WTC11 (cell line): ENCODE results near the gene ASTN2. TPM values are rescaled to one million over a fixed set of nuclear protein-coding genes. Genes with fewer than 3 reads are reported as not detected.

Experiments used
- ATAC-seq: fragments of 200-7000 bp; cut with Tn5 transposase; 2 replicates; pipeline ENCODE4 v1.10.0; 2021; ENCODE audit warnings: mild to moderate bottlenecking, moderate library complexity
- CTCF ChIA-PET: fragments of 300-600 bp; sonication (Branson Sonifier 250); formaldehyde crosslinking; loops from one replicate; lab custom pipeline; 2021; ENCODE audit warnings: antibody characterized with exemption; lab: Charles Lee
- POLR2A ChIA-PET: fragments of 350-600 bp; sonication (Branson Sonifier 250); formaldehyde crosslinking; loops from one replicate; lab custom pipeline; 2021; ENCODE audit warnings: antibody characterized with exemption; lab: Charles Lee
- DNase-seq: peaks from one replicate; pipeline ENCODE4 v3.0.0; 2021; ENCODE audit warnings: low spot score
- H3K27ac Mint-ChIP-seq: 2 replicates; pipeline ENCODE4 v1.8.0; 2021; ENCODE audit warnings: mixed read lengths
- H3K27me3 Mint-ChIP-seq: 2 replicates; pipeline ENCODE4 v1.8.0; 2021; ENCODE audit warnings: low read depth, mild to moderate bottlenecking, moderate library complexity, mixed read lengths
- H3K36me3 Mint-ChIP-seq: 2 replicates; pipeline ENCODE4 v1.8.0; 2021; ENCODE audit warnings: mixed read lengths
- H3K4me1 Mint-ChIP-seq: 2 replicates; pipeline ENCODE4 v1.8.0; 2022; ENCODE audit warnings: mixed read lengths
- H3K4me3 Mint-ChIP-seq: 2 replicates; pipeline ENCODE4 v1.8.0; 2021; ENCODE audit warnings: mild to moderate bottlenecking, moderate library complexity, mixed read lengths
- H3K9me3 Mint-ChIP-seq: 2 replicates; pipeline ENCODE4 v1.8.0; 2021; ENCODE audit warnings: mixed read lengths
- ATF1 ChIP-seq: sonication (generic); formaldehyde crosslinking; IDR thresholded peaks from 2 replicates; pipeline ENCODE4 v1.8.1; 2023; ENCODE audit warnings: mild to moderate bottlenecking, moderate library complexity, missing genetic modification reagents
- CBFB ChIP-seq: sonication (generic); formaldehyde crosslinking; IDR thresholded peaks from 2 replicates; pipeline ENCODE4 v1.8.1; 2022; ENCODE audit warnings: mild to moderate bottlenecking, low read depth, missing genetic modification reagents
- CREB1 ChIP-seq: sonication (generic); formaldehyde crosslinking; IDR thresholded peaks from 2 replicates; pipeline ENCODE4 v1.8.0; 2023; ENCODE audit warnings: mild to moderate bottlenecking, missing genetic modification reagents
- CREM ChIP-seq: sonication (generic); formaldehyde crosslinking; IDR thresholded peaks from 2 replicates; pipeline ENCODE4 v1.8.1; 2022; ENCODE audit warnings: mild to moderate bottlenecking, missing genetic modification reagents, moderate library complexity
- NFE2L1 ChIP-seq: sonication (generic); formaldehyde crosslinking; IDR thresholded peaks from 2 replicates; pipeline ENCODE4 v1.8.1; 2023; ENCODE audit warnings: missing genetic modification reagents
- TEAD4 ChIP-seq: sonication (generic); formaldehyde crosslinking; IDR thresholded peaks from 2 replicates; pipeline ENCODE4 v1.8.0; 2022; ENCODE audit warnings: mild to moderate bottlenecking, missing genetic modification reagents
- ZNF121 ChIP-seq: sonication (generic); formaldehyde crosslinking; IDR thresholded peaks from 2 replicates; pipeline ENCODE4 v1.8.0; 2023; ENCODE audit warnings: missing genetic modification reagents
- ZNF671 ChIP-seq: fragments of 250-450 bp; sonication (Bioruptor Pico); IDR thresholded peaks from 2 replicates; pipeline ENCODE4 v1.8.0; 2021; ENCODE audit warnings: mild to moderate bottlenecking
- total RNA-seq: library from RNA; stranded (reverse); gene quantifications from 3 replicates; pipeline ENCODE4 v1.2.3, GENCODE V29; 2021
- TF ChIP-seq, protein P1 (sequence below): fragments of 200-600 bp; IDR thresholded peaks from 2 replicates; pipeline ENCODE4 v1.8.0; 2022; ENCODE audit warnings: antibody characterized with exemption
- TF ChIP-seq, protein P2 (sequence below): sonication (generic); formaldehyde crosslinking; IDR thresholded peaks from 2 replicates; pipeline ENCODE4 v1.8.1; 2022; ENCODE audit warnings: missing genetic modification reagents, borderline replicate concordance
- TF ChIP-seq, protein P3 (sequence below): fragments of 250-450 bp; sonication (Bioruptor Pico); IDR thresholded peaks from 2 replicates; pipeline ENCODE4 v1.9.0; 2021; ENCODE audit warnings: mild to moderate bottlenecking
- TF ChIP-seq, protein P4 (sequence below): sonication (generic); formaldehyde crosslinking; IDR thresholded peaks from 2 replicates; pipeline ENCODE4 v1.8.0; 2022; ENCODE audit warnings: mild to moderate bottlenecking, missing genetic modification reagents
- TF ChIP-seq, protein P5 (sequence below): sonication (generic); formaldehyde crosslinking; IDR thresholded peaks from 2 replicates; pipeline ENCODE4 v1.8.1; 2023; ENCODE audit warnings: mild to moderate bottlenecking, missing genetic modification reagents
- TF ChIP-seq, protein P6 (sequence below): sonication (generic); formaldehyde crosslinking; IDR thresholded peaks from 2 replicates; pipeline ENCODE4 v1.8.0; 2022; ENCODE audit warnings: mild to moderate bottlenecking, missing genetic modification reagents
- TF ChIP-seq, protein P7 (sequence below): fragments of 250-450 bp; sonication (Bioruptor Pico); IDR thresholded peaks from 2 replicates; pipeline ENCODE4 v1.9.0; 2021; ENCODE audit warnings: mild to moderate bottlenecking, borderline replicate concordance

ASTN2 gene
- total RNA-seq, 1 experiment from 2014 or later: 16.2 TPM

DNA sequence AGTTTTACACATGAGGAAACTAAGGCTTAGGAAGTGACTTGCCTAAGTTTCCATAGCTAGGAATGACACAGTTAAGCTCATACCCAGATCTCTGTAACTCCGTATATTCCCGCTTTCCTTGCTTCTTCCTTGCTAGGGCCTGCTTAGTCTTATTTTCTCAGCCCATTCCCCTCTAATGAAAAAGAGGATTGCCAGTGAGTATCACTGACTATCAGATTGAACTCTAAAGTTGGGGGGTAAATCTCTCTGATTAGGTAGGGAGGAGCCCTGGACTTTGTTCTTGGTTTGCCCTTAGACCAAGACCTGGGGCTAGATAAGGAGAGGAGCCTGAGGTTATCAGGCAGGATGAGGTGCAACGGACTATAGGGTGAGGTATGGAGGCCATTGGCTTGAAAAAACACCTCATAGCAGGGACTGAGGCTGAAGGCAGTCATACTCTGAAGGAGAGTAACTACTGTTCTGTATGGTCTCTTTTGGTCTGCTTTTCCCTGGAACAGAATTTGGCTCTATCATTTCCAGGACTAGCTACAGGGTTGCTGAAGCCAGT is 725.3 kb downstream of the ASTN2 start (continued):
- TF ChIP-seq, protein P1, sequence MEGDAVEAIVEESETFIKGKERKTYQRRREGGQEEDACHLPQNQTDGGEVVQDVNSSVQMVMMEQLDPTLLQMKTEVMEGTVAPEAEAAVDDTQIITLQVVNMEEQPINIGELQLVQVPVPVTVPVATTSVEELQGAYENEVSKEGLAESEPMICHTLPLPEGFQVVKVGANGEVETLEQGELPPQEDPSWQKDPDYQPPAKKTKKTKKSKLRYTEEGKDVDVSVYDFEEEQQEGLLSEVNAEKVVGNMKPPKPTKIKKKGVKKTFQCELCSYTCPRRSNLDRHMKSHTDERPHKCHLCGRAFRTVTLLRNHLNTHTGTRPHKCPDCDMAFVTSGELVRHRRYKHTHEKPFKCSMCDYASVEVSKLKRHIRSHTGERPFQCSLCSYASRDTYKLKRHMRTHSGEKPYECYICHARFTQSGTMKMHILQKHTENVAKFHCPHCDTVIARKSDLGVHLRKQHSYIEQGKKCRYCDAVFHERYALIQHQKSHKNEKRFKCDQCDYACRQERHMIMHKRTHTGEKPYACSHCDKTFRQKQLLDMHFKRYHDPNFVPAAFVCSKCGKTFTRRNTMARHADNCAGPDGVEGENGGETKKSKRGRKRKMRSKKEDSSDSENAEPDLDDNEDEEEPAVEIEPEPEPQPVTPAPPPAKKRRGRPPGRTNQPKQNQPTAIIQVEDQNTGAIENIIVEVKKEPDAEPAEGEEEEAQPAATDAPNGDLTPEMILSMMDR: no peak
- TF ChIP-seq NFE2L1 (CRISPR knock-in tag) (no peak), ZNF671 (CRISPR knock-in tag) (no peak), ATF1 (CRISPR knock-in tag) (no peak), TEAD4 (CRISPR knock-in tag) (no peak)
- TF ChIP-seq, protein P2, sequence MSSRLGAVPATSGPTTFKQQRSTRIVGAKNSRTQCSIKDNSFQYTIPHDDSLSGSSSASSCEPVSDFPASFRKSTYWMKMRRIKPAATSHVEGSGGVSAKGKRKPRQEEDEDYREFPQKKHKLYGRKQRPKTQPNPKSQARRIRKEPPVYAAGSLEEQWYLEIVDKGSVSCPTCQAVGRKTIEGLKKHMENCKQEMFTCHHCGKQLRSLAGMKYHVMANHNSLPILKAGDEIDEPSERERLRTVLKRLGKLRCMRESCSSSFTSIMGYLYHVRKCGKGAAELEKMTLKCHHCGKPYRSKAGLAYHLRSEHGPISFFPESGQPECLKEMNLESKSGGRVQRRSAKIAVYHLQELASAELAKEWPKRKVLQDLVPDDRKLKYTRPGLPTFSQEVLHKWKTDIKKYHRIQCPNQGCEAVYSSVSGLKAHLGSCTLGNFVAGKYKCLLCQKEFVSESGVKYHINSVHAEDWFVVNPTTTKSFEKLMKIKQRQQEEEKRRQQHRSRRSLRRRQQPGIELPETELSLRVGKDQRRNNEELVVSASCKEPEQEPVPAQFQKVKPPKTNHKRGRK (CRISPR knock-in tag): no peak
- TF ChIP-seq, protein P3, sequence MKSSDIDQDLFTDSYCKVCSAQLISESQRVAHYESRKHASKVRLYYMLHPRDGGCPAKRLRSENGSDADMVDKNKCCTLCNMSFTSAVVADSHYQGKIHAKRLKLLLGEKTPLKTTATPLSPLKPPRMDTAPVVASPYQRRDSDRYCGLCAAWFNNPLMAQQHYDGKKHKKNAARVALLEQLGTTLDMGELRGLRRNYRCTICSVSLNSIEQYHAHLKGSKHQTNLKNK (CRISPR knock-in tag): no peak
- TF ChIP-seq, protein P4, sequence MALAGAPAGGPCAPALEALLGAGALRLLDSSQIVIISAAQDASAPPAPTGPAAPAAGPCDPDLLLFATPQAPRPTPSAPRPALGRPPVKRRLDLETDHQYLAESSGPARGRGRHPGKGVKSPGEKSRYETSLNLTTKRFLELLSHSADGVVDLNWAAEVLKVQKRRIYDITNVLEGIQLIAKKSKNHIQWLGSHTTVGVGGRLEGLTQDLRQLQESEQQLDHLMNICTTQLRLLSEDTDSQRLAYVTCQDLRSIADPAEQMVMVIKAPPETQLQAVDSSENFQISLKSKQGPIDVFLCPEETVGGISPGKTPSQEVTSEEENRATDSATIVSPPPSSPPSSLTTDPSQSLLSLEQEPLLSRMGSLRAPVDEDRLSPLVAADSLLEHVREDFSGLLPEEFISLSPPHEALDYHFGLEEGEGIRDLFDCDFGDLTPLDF: no peak
- TF ChIP-seq, protein P5, sequence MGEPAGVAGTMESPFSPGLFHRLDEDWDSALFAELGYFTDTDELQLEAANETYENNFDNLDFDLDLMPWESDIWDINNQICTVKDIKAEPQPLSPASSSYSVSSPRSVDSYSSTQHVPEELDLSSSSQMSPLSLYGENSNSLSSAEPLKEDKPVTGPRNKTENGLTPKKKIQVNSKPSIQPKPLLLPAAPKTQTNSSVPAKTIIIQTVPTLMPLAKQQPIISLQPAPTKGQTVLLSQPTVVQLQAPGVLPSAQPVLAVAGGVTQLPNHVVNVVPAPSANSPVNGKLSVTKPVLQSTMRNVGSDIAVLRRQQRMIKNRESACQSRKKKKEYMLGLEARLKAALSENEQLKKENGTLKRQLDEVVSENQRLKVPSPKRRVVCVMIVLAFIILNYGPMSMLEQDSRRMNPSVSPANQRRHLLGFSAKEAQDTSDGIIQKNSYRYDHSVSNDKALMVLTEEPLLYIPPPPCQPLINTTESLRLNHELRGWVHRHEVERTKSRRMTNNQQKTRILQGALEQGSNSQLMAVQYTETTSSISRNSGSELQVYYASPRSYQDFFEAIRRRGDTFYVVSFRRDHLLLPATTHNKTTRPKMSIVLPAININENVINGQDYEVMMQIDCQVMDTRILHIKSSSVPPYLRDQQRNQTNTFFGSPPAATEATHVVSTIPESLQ: no peak

DNA sequence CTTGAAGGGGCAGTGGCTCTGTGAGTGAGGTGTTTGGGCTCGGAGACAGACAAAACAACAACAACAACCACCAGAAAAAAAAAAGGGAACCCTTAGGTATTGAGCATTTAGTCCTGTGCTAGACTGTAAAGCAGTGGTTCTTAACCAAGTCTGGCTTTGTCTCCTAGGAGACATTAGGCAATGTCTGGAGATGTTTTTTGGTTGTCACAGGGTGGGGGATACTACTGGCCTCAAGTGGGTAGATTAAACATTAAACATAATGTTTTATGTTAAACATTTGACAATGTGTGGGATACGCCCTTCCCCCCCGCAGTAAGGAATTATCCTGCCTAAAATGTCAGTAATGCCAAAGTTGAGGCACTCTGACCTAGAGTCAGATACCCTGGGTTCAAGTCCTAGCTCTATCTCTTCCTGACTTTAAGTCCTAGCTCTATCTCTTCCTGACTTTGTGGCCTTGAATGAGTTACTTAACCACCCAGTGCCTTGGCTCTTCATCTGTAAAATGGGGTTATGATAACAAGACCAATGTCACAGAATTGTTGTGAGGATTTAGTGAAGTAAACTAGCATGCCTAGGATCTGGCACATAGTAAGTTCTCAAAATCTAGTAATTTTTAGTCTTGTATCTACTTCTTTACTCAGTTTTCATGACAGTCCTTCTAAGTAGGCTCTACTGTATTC is 725.9 kb downstream of the ASTN2 start:
- POLR2A ChIA-PET: no interaction called here
- H3K27me3 Mint-ChIP-seq: peaks cover 12% of the 10 kb centered on the region
- CTCF ChIA-PET: no interaction called here
- H3K4me1 Mint-ChIP-seq: peaks cover 30% of the 10 kb centered on the region
- ATAC-seq (no peak), DNase-seq (no peak)
- H3K27ac Mint-ChIP-seq: no peak overlapping the region
- peak overlapping the region; percentile 87 for H3K4me3 Mint-ChIP-seq
- TF ChIP-seq ZNF121 (CRISPR knock-in tag) (no peak), CREM (CRISPR knock-in tag) (no peak)
- peaks cover 13% of the 10 kb centered on the region for H3K36me3 Mint-ChIP-seq
- H3K9me3 Mint-ChIP-seq: peaks cover 9% of the 10 kb centered on the region

DNA sequence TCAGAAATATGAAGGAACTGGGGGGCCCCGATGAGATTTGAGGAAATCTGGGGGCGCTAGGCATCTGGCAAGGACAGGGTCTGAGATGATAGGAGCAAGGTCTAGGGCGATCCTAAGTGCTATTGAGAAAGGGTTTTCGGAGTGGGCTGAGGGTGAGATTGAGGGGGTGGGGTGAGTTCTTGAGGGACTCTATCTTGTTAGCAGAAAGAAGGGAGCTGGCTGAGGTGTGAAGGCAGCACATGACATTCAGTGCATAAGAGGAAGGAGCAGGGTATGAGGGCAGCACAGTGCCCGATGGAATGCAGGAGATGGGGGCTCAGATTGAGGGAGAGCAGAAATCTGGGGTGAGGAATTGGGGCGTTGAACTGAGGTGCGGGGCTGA is 727.1 kb downstream of the ASTN2 start:
- CTCF ChIA-PET: interaction anchor here (2.1 kb wide), 1 partner anchor 11 kb away, joined by 7 read pairs; no protein-coding TSS in a partner anchor
- ATAC-seq: peak; percentile 12
- Mint-ChIP-seq H3K4me3 (peak overlapping the region; percentile 87), H3K27me3 (peaks cover 12% of the 10 kb centered on the region), H3K36me3 (peaks cover 17% of the 10 kb centered on the region), H3K27ac (no peak overlapping the region), H3K9me3 (peaks cover 16% of the 10 kb centered on the region), H3K4me1 (peaks cover 30% of the 10 kb centered on the region)
- no peak for TF ChIP-seq CBFB (CRISPR knock-in tag)
- TF ChIP-seq, protein P6, sequence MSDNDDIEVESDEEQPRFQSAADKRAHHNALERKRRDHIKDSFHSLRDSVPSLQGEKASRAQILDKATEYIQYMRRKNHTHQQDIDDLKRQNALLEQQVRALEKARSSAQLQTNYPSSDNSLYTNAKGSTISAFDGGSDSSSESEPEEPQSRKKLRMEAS (CRISPR knock-in tag): peak; percentile 55; the same call in 1 of the 2 replicates
- TF ChIP-seq CREB1: no peak
- 0 out of 2 replicates have a peak, but pooled peaks have one; percentile 38 for TF ChIP-seq NFE2L1 (CRISPR knock-in tag)
- TF ChIP-seq, protein P7, sequence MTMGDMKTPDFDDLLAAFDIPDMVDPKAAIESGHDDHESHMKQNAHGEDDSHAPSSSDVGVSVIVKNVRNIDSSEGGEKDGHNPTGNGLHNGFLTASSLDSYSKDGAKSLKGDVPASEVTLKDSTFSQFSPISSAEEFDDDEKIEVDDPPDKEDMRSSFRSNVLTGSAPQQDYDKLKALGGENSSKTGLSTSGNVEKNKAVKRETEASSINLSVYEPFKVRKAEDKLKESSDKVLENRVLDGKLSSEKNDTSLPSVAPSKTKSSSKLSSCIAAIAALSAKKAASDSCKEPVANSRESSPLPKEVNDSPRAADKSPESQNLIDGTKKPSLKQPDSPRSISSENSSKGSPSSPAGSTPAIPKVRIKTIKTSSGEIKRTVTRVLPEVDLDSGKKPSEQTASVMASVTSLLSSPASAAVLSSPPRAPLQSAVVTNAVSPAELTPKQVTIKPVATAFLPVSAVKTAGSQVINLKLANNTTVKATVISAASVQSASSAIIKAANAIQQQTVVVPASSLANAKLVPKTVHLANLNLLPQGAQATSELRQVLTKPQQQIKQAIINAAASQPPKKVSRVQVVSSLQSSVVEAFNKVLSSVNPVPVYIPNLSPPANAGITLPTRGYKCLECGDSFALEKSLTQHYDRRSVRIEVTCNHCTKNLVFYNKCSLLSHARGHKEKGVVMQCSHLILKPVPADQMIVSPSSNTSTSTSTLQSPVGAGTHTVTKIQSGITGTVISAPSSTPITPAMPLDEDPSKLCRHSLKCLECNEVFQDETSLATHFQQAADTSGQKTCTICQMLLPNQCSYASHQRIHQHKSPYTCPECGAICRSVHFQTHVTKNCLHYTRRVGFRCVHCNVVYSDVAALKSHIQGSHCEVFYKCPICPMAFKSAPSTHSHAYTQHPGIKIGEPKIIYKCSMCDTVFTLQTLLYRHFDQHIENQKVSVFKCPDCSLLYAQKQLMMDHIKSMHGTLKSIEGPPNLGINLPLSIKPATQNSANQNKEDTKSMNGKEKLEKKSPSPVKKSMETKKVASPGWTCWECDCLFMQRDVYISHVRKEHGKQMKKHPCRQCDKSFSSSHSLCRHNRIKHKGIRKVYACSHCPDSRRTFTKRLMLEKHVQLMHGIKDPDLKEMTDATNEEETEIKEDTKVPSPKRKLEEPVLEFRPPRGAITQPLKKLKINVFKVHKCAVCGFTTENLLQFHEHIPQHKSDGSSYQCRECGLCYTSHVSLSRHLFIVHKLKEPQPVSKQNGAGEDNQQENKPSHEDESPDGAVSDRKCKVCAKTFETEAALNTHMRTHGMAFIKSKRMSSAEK (CRISPR knock-in tag): no peak
- DNase-seq: no peak
- POLR2A ChIA-PET: no interaction called here
